PC-3 (cell line): Measurements from ENCODE around the gene PMCH. TPM values are rescaled to one million over a fixed set of nuclear protein-coding genes. Genes with fewer than 3 reads are reported as not detected.

Experiments
- total RNA-seq: library from RNA; depleted of rRNA; stranded (reverse); fragments of >200 nt; gene quantifications from 2 replicates; pipeline ENCODE4 v1.2.3, GENCODE V29; 2014; rRNA removed

The PMCH gene
- total RNA-seq, 1 experiment from 2014 or later = not detected

Other genes with a start within 250 kb of the PMCH start
- gene WASHC3, start 135.8 kb downstream of the PMCH start, total RNA-seq = 24.9 and 34.4 TPM in 2 replicates
- gene NUP37, start 77.7 kb downstream of the PMCH start, total RNA-seq = 81.6 and 84.3 TPM in 2 replicates
- gene PARPBP, start 77.7 kb downstream of the PMCH start, total RNA-seq = 22.5 and 23.0 TPM in 2 replicates